ENCODE data around the gene KCNK16.

KCNK16 gene

DNA sequence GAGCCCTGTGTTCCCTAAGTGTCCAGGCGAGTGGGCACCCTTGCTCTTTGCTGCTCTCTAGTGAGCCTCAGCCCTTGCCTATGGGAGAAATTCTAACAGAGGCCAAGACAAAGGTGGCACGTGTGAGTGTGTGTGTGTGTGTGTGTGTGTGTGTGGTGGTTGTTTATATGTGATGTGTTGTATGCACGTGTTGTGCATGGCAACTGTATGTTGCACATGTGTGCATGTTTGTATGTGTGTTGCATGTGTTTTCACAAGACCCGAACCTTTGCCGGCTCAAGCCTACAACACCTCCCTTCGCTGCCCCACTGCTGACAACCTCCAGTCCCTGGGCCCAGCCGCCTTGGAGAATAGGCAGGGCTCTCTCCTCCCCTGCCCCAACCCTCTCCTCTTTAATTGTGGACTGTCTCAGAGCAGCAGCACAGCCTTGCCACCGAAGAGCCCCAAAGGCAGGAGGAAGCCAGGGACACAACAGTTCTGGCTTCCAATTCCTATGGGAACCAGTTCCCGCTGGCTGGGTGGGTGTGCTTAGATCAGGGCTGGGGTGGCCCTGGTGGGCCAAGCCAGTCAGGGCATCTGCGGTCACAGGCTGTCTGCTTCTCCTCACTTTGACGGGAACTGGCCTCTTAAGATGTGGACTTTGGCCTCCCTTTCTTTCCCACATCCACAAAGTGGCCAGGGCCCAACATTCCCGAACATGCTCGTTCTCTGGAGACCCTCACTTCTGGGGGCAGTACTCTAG, 2.7 kb downstream of the KCNK16 start:
- Histone ChIP-seq H3K79me2 (ENCODE audit: low read length) (no peaks in the 10 kb centered on the region), H4K20me1 (ENCODE audit: insufficient read depth, low read length) (no peaks in the 10 kb centered on the region), H3K27ac (ENCODE audit: low read length) (no peak overlapping the region), H3K27me3 (ENCODE audit: low read depth, low read length) (peaks cover 52% of the 10 kb centered on the region), H3K36me3 (replicated peaks; ENCODE audit: low read depth, low read length) (no peaks in the 10 kb centered on the region), H3K4me3 (ENCODE audit: low read length) (no peak overlapping the region), H3K4me2 (ENCODE audit: low read length) (no peak overlapping the region), H3K9ac (ENCODE audit: low read length) (no peak overlapping the region), H3K9me3 (ENCODE audit: insufficient read depth, low read length) (no peaks in the 10 kb centered on the region), H2AFZ (ENCODE audit: low read depth, low read length) (no peak overlapping the region), H3K4me1 (ENCODE audit: low read length) (no peaks in the 10 kb centered on the region)
- TF ChIP-seq EZH2phosphoT487 (IDR thresholded peaks at IDR 0.05; ENCODE audit: low read depth): no peak
- TF ChIP-seq, protein P1, sequence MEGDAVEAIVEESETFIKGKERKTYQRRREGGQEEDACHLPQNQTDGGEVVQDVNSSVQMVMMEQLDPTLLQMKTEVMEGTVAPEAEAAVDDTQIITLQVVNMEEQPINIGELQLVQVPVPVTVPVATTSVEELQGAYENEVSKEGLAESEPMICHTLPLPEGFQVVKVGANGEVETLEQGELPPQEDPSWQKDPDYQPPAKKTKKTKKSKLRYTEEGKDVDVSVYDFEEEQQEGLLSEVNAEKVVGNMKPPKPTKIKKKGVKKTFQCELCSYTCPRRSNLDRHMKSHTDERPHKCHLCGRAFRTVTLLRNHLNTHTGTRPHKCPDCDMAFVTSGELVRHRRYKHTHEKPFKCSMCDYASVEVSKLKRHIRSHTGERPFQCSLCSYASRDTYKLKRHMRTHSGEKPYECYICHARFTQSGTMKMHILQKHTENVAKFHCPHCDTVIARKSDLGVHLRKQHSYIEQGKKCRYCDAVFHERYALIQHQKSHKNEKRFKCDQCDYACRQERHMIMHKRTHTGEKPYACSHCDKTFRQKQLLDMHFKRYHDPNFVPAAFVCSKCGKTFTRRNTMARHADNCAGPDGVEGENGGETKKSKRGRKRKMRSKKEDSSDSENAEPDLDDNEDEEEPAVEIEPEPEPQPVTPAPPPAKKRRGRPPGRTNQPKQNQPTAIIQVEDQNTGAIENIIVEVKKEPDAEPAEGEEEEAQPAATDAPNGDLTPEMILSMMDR (IDR thresholded peaks at IDR 0.05; ENCODE audit: low read depth, low read length): no peak

- Histone ChIP-seq H3K27me3 (ENCODE audit: low read depth, low read length) (peaks cover 38% of the 10 kb centered on the region), H3K4me1 (ENCODE audit: low read length) (no peaks in the 10 kb centered on the region), H3K9me3 (ENCODE audit: insufficient read depth, low read length) (no peaks in the 10 kb centered on the region), H3K9ac (ENCODE audit: low read length) (no peak overlapping the region), H3K4me2 (ENCODE audit: low read length) (no peak overlapping the region), H3K4me3 (ENCODE audit: low read length) (no peak overlapping the region), H2AFZ (ENCODE audit: low read depth, low read length) (no peak overlapping the region), H3K27ac (ENCODE audit: low read length) (no peak overlapping the region), H3K36me3 (replicated peaks; ENCODE audit: low read depth, low read length) (no peaks in the 10 kb centered on the region), H4K20me1 (ENCODE audit: insufficient read depth, low read length) (no peaks in the 10 kb centered on the region), H3K79me2 (ENCODE audit: low read length) (no peaks in the 10 kb centered on the region)
- no peak for TF ChIP-seq EZH2phosphoT487 (IDR thresholded peaks at IDR 0.05; ENCODE audit: low read depth)
- TF ChIP-seq, protein P1 (IDR thresholded peaks at IDR 0.05; ENCODE audit: low read depth, low read length): no peak
Measured at GRCh38 chr6:39317256-39317655, 5.2 kb downstream of the KCNK16 start.

- no peak within 1 kb of the TSS for H2AFZ ChIP-seq (ENCODE audit: low read depth, low read length)
- H3K27me3 ChIP-seq (ENCODE audit: low read depth, low read length): peaks cover 24% of the 10 kb centered on the region
- no peak within 1 kb of the TSS for H3K4me3 ChIP-seq (ENCODE audit: low read length)
- H3K4me2 ChIP-seq (ENCODE audit: low read length): no peak within 1 kb of the TSS
- H3K9ac ChIP-seq (ENCODE audit: low read length): no peak within 1 kb of the TSS
- H4K20me1 ChIP-seq (ENCODE audit: insufficient read depth, low read length): no peaks in the 10 kb centered on the region
- TF ChIP-seq, protein P1 (IDR thresholded peaks at IDR 0.05; ENCODE audit: low read depth, low read length): no peak
- no peak for TF ChIP-seq EZH2phosphoT487 (IDR thresholded peaks at IDR 0.05; ENCODE audit: low read depth)
- H3K9me3 ChIP-seq (ENCODE audit: insufficient read depth, low read length): no peaks in the 10 kb centered on the region
- no peaks in the 10 kb centered on the region for H3K79me2 ChIP-seq (ENCODE audit: low read length)
- no peak within 1 kb of the TSS for H3K27ac ChIP-seq (ENCODE audit: low read length)
- H3K36me3 ChIP-seq (replicated peaks; ENCODE audit: low read depth, low read length): no peaks in the 10 kb centered on the region
- H3K4me1 ChIP-seq (ENCODE audit: low read length): peaks cover 10% of the 10 kb centered on the region; the same call in 1 of the 2 replicates
Measured at GRCh38 chr6:39314273-39314795, 8.2 kb downstream of the KCNK16 start, which contains the start of gene KCNK17. Gene KCNK17 (minus strand): TSS chr6:39314419. CDS start chr6:39314320, 99 bp downstream.

DNA sequence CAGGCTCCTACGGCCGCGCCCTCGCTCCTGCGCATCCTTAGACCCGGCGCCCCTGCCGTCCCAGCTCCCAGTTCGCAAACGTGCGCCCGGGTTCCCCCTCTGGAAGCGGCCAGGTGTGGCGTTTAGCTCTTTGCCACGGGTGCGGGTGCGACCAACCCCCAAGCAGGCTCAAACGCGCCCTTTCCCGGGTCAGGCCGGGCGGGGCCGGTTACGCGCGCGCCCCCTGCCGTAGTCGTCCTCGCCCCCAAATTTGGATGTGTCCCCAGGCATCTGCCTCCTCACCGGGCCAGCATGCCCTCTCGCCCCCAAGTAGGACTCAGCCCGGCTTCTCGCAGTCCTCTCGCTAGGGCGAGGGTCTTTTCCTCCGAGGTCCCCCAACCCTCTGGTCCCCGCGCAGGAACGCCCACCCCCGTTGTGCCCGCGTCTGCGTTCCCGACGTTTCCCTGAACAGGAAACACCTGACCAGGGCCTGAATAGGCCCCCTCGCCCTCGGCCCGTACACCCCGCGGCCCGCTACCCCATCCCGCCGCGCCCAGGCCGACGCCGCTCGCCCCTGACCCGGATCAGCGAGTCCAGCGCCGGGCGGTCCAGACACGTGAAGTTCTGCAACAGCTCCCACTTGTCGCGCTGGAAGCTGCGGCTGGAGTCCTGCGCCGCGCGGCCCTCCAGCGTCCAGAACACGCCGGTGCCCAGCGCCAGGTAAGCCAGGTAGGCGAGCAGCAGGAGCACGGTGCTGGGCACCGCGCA, 8.8 kb downstream of the KCNK16 start:
- H3K4me3 ChIP-seq (ENCODE audit: low read length): no peak overlapping the region
- no peaks in the 10 kb centered on the region for H3K79me2 ChIP-seq (ENCODE audit: low read length)
- peaks cover 20% of the 10 kb centered on the region for H3K27me3 ChIP-seq (ENCODE audit: low read depth, low read length)
- no peak overlapping the region for H3K9ac ChIP-seq (ENCODE audit: low read length)
- no peaks in the 10 kb centered on the region for H3K36me3 ChIP-seq (replicated peaks; ENCODE audit: low read depth, low read length)
- no peak overlapping the region for H2AFZ ChIP-seq (ENCODE audit: low read depth, low read length)
- no peak overlapping the region for H3K27ac ChIP-seq (ENCODE audit: low read length)
- H4K20me1 ChIP-seq (ENCODE audit: insufficient read depth, low read length): no peaks in the 10 kb centered on the region
- no peaks in the 10 kb centered on the region for H3K9me3 ChIP-seq (ENCODE audit: insufficient read depth, low read length)
- H3K4me2 ChIP-seq (ENCODE audit: low read length): no peak overlapping the region
- TF ChIP-seq EZH2phosphoT487 (IDR thresholded peaks at IDR 0.05; ENCODE audit: low read depth): no peak
- TF ChIP-seq, protein P1 (IDR thresholded peaks at IDR 0.05; ENCODE audit: low read depth, low read length): no peak
- H3K4me1 ChIP-seq (ENCODE audit: low read length): peaks cover 10% of the 10 kb centered on the region; the same call in 1 of the 2 replicates

Measured in OCI-LY3 (cell line).